AG09319 (cell line): ENCODE data around the gene TAF10.

Source experiments
- DNase-seq: peaks from one replicate; pipeline ENCODE4 v3.0.0-alpha.2; 2010; ENCODE audit warnings: low read depth; ENCODE audit errors: extremely low read depth
- CTCF ChIP-seq: IDR thresholded peaks from 2 replicates; pipeline ENCODE4 v1.5.1; 2011; ENCODE audit warnings: low read depth, mild to moderate bottlenecking, inconsistent platforms, low read length, moderate library complexity

The TAF10 gene

GRCh38 chr11:6610591-6610990 lies 1.4 kb downstream of the TAF10 start:
- no peak for TF ChIP-seq CTCF
- no peak for DNase-seq

GRCh38 chr11:6609502-6610015 lies 2.5 kb downstream of the TAF10 start:
- no peak for TF ChIP-seq CTCF
- no peak for DNase-seq

DNA sequence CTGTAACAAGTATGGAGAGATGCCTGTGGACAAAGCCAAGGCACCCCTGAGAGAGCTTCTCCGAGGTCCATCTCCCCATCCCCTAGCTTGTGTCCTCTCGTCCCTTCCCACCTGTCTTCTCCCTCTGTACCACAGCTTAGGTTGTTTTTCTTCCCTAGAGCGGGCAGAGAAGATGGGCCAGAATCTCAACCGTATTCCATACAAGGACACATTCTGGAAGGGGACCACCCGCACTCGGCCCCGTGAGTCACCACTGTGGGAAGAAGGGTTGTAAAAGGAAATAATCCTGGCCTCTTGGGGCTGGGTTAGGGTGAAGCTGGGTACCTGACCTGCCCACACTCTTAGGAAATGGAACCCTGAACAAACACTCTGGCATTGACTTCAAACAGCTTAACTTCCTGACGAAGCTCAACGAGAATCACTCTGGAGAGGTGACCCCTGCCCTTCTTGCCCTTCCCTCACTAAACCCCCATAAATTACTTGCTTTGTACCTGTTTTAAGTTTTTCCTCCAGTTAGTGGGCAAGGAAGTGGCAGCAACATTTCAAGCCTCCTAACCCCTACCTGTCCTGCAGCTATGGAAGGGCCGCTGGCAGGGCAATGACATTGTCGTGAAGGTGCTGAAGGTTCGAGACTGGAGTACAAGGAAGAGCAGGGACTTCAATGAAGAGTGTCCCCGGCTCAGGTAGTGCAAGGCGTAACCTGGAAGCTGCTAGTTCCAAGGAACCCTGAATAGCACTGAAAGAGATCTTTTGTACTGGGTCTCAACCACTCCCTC lies 3.1 kb downstream of the TAF10 start:
- DNase-seq = no peak
- no peak for TF ChIP-seq CTCF

DNA sequence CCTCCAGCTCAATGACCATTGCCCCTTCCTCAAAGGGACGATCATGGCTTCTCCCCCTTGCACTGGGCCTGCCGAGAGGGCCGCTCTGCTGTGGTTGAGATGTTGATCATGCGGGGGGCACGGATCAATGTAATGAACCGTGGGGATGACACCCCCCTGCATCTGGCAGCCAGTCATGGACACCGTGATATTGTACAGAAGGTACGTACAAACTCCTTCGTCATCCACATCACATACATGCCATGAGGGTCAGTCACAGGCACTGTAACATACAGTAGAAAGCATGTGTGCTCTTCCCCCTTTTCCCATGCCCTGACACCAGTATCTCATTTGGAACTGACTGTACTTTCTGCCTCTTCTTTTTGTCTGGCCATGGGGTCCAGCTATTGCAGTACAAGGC lies 4.0 kb downstream of the TAF10 start:
- no peak for DNase-seq
- no peak for TF ChIP-seq CTCF

DNA sequence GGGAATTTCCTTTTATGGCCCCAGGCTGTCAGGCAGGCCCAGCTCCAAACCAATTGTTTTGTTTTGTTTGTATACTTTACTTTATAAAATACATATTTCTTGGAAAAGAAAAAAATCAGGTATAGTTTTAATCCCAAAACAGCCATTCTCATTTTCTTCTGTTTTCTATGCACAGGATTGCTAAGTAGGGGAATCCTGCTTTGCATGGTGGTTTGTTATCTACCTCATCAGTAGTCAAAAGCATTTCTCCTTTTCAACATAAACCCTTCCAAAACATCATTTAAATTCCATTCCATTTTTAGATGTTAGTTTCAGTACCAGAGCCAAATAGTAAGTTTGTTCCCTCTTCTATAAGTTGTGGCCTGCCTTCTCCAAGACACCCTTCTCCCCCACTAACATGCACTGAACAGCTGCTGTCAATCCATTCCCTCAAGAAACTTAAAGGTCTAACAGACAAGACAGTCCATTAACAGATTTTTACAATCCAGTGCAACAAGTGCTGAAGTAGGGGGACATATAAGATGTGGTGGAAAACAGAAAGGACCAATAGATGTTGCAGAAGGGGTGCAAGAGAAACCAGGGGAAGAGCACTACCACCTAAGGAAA lies 4.7 kb downstream of the TAF10 start:
- TF ChIP-seq CTCF = no peak
- no peak for DNase-seq

DNA sequence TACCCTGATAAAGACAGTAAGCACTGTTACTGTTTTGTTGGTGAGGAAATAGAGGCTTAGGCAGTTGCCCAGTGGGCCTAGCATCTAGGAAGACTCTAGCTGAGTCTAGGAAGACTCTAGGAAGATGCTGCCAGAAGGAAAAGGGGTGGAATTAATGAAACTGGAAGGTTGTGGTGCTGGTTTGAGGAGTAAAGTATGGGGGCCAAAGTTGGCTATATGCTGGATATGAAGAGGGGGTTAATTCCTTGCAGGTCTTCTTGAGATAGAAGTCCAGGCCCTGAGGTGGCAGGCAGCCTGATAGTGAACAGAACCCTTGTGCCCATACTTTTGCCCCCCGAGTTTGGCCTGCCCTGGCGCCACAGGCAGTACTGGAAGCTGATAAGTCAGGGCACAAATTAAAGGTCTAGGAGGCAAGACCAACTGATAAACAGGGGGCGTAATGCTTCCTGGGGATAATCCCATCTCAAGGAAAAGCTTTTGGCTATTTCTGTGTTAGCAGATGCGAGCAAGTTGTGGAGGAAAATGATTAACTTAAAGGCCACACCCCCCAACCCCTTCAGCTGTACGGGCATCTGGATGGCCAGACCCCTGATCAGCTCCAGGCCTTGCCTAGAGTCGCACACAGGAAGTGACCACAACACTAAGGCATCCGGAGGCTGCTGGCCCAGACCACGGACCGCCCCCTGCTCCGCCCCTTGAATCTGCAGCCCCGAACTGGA lies 5.4 kb downstream of the TAF10 start:
- no peak for TF ChIP-seq CTCF
- DNase-seq = peak; percentile 81

- no peak for TF ChIP-seq CTCF
- DNase-seq = no peak
Observed at GRCh38 chr11:6604790-6605189, 7.2 kb downstream of the TAF10 start.
